Mesodermal cell (in vitro differentiated cells): ENCODE measurements around the gene NCK2.

Experiments used
- H3K27ac ChIP-seq: 2 replicates; pipeline ENCODE4 v1.7.0; 2013; ENCODE audit warnings: mild to moderate bottlenecking, low read depth, low read length, moderate library complexity; ENCODE audit not compliant: severe bottlenecking
- H3K36me3 ChIP-seq: 2 replicates; pipeline ENCODE4 v1.7.1; 2013; ENCODE audit warnings: mild to moderate bottlenecking, low read length, moderate library complexity; ENCODE audit not compliant: control insufficient read depth, insufficient read depth
- H3K4me1 ChIP-seq: one replicate; pipeline ENCODE4 v1.7.1; 2013; ENCODE audit warnings: mild to moderate bottlenecking, low read length; ENCODE audit not compliant: insufficient read depth, control insufficient read depth, poor library complexity, severe bottlenecking
- H3K4me3 ChIP-seq: 2 replicates; pipeline ENCODE4 v1.7.0; 2013; ENCODE audit warnings: low read length, control low read depth, mild to moderate bottlenecking; ENCODE audit not compliant: insufficient read depth, poor library complexity, severe bottlenecking; ENCODE audit errors: extremely low read depth
- H3K9me3 ChIP-seq: 2 replicates; pipeline ENCODE4 v1.7.1; 2013; ENCODE audit warnings: mild to moderate bottlenecking, low read length, moderate library complexity; ENCODE audit not compliant: control insufficient read depth
- WGBS, 2 experiments: methylation state at CpG; one replicate each; pipeline ENCODE4 v1.1.5; 2013; ENCODE audit warnings: missing lambda C conversion rate in 2 of 2; ENCODE audit not compliant: insufficient coverage in 2 of 2; 5-methylcytosine and 5-hydroxymethylcytosine counted together

The NCK2 gene

GRCh38 chr2:105775809-105776559, 31.3 kb downstream of the NCK2 start:
- H3K36me3 ChIP-seq: peaks cover 36% of the 10 kb centered on the region
- no peak overlapping the region for H3K27ac ChIP-seq
- H3K4me1 ChIP-seq: peaks cover 29% of the 10 kb centered on the region
- no peaks in the 10 kb centered on the region for H3K9me3 ChIP-seq
- 87 to 98% methylated on average over 10 of the region's 11 CpGs for WGBS, 2 experiments
- no peak overlapping the region for H3K4me3 ChIP-seq

GRCh38 chr2:105776560-105776928, 31.8 kb downstream of the NCK2 start:
- peaks cover 27% of the 10 kb centered on the region for H3K4me1 ChIP-seq
- no peak overlapping the region for H3K27ac ChIP-seq
- no peaks in the 10 kb centered on the region for H3K9me3 ChIP-seq
- WGBS, 2 experiments: 94 to 96% methylated on average over 4 to 5 of the region's 5 CpGs
- H3K4me3 ChIP-seq: no peak overlapping the region
- H3K36me3 ChIP-seq: peaks cover 39% of the 10 kb centered on the region

GRCh38 chr2:105777031-105777482, 32.3 kb downstream of the NCK2 start:
- 93 to 97% methylated on average over 11 of the region's 13 CpGs for WGBS, 2 experiments
- Histone ChIP-seq H3K4me1 (peaks cover 23% of the 10 kb centered on the region), H3K4me3 (no peak overlapping the region), H3K36me3 (peaks cover 39% of the 10 kb centered on the region), H3K9me3 (no peaks in the 10 kb centered on the region), H3K27ac (no peak overlapping the region)

- H3K4me3 ChIP-seq: no peak overlapping the region
- H3K9me3 ChIP-seq: no peaks in the 10 kb centered on the region
- peaks cover 39% of the 10 kb centered on the region for H3K36me3 ChIP-seq
- WGBS, 2 experiments: 93 to 97% methylated on average over 7 to 8 of the region's 9 CpGs
- H3K4me1 ChIP-seq: peaks cover 27% of the 10 kb centered on the region
- H3K27ac ChIP-seq: no peak overlapping the region
These were observed 32.9 kb downstream of the NCK2 start for GRCh38 chr2:105777506-105778055.

GRCh38 chr2:105778080-105778607, 33.4 kb downstream of the NCK2 start:
- Histone ChIP-seq H3K4me3 (no peak overlapping the region), H3K36me3 (peaks cover 40% of the 10 kb centered on the region), H3K9me3 (no peaks in the 10 kb centered on the region), H3K4me1 (peaks cover 31% of the 10 kb centered on the region), H3K27ac (no peak overlapping the region)
- WGBS, 2 experiments: 90 to 95% methylated on average over 5 of the region's 6 CpGs

GRCh38 chr2:105779394-105779793, 34.7 kb downstream of the NCK2 start:
- Histone ChIP-seq H3K36me3 (peaks cover 35% of the 10 kb centered on the region), H3K9me3 (no peaks in the 10 kb centered on the region), H3K4me3 (no peak overlapping the region), H3K4me1 (peaks cover 31% of the 10 kb centered on the region), H3K27ac (no peak overlapping the region)
- WGBS, 2 experiments: 92 to 100% methylated on average over 1 of the region's 5 CpGs

- 90 to 100% methylated on average over 3 to 5 of the region's 5 CpGs for WGBS, 2 experiments
- H3K4me1 ChIP-seq: peaks cover 25% of the 10 kb centered on the region
- no peak overlapping the region for H3K27ac ChIP-seq
- no peaks in the 10 kb centered on the region for H3K9me3 ChIP-seq
- H3K36me3 ChIP-seq: peaks cover 36% of the 10 kb centered on the region
- H3K4me3 ChIP-seq: no peak overlapping the region
These were observed 35.9 kb downstream of the NCK2 start for GRCh38 chr2:105780606-105781005.

- H3K4me1 ChIP-seq: peaks cover 20% of the 10 kb centered on the region
- H3K9me3 ChIP-seq: no peaks in the 10 kb centered on the region
- H3K27ac ChIP-seq: no peak overlapping the region
- H3K36me3 ChIP-seq: peaks cover 32% of the 10 kb centered on the region
- no peak overlapping the region for H3K4me3 ChIP-seq
- 89 to 93% methylated on average over 8 to 10 of the region's 10 CpGs for WGBS, 2 experiments
These were observed 36.7 kb downstream of the NCK2 start for GRCh38 chr2:105781274-105781978.

GRCh38 chr2:105782123-105782522, 37.4 kb downstream of the NCK2 start:
- H3K4me3 ChIP-seq: no peak overlapping the region
- no peak overlapping the region for H3K27ac ChIP-seq
- H3K36me3 ChIP-seq: peaks cover 29% of the 10 kb centered on the region
- WGBS, 2 experiments: no CpG with 5 or more reads among the region's 6 CpGs
- peaks cover 19% of the 10 kb centered on the region for H3K4me1 ChIP-seq
- H3K9me3 ChIP-seq: no peaks in the 10 kb centered on the region

- Histone ChIP-seq H3K4me3 (no peak overlapping the region), H3K36me3 (peaks cover 27% of the 10 kb centered on the region), H3K27ac (no peak overlapping the region), H3K4me1 (peaks cover 24% of the 10 kb centered on the region), H3K9me3 (no peaks in the 10 kb centered on the region)
- 95% methylated on average over 9 to 12 of the region's 12 CpGs for WGBS, 2 experiments
These were observed 37.9 kb downstream of the NCK2 start for GRCh38 chr2:105782646-105783045.
